Ammon's horn (tissue), 1 donor: Measurements from ENCODE around the gene ZFYVE26.
"Not testable (repeated sequence)": the region's sequence is repeated elsewhere in the genome, so short reads cannot be mapped to it uniquely, and the experiment has no call there.

Source experiments
- DNase-seq: peaks from one replicate; pipeline ENCODE4 v3.0.0-alpha.2; 2016; ENCODE audit warnings: low spot score

The ZFYVE26 gene

DNA sequence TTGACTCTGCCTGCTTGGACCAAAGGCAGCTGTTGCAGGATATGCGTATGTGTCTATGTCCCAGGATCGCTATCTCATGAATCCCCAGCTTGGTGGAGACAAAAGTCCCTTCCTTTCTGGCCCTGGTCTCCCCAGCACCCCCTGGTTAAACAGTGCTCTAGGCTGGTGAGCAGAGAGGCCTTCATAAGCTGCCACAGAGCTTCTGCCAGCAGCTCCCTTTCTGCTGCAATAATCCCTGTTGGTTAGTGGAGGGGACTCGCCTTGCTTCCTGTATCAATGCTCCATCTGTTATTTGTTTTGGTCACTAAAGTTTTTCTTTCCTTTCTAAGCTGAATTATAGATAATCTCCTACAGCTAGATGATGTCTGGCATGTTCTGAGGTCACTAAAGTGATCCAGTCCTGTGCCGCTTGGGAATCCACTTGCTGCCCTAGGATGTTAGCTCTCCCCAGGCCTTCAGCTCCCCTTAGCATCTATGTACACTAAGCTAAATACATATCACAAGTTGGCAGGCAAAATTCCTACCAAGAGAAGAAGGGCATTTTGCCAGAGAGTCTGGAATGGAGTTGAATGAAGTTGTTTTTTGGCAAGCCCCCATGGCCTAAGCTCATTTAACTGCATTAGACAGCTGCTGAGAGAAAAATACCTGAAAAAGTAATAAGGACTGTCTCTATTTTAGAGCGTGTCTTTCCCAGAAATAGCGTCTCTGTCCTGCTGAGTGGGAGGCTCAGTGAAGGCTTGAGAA lies 66.9 kb downstream of the ZFYVE26 start:
- peak; percentile 5 for DNase-seq

DNA sequence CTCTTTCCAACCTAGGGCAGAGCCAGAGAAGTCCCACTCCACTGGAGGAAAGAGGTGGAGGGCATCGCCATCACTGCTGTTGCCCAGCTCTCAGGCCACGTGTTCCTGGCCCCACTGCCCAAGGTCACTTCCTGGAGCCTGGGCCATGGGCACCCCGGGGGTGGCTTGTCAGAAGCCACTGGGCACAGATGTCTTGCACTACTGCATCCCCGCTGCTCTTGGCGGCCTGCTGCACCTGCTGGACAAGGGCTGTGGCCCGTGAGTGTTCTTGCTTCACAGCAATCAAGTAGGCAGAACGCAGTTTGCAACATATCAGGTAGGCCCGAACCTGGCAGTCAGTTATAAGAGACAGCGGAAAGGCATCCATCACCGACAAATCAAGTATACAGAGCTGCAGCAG lies 68.1 kb downstream of the ZFYVE26 start:
- no peak for DNase-seq

DNA sequence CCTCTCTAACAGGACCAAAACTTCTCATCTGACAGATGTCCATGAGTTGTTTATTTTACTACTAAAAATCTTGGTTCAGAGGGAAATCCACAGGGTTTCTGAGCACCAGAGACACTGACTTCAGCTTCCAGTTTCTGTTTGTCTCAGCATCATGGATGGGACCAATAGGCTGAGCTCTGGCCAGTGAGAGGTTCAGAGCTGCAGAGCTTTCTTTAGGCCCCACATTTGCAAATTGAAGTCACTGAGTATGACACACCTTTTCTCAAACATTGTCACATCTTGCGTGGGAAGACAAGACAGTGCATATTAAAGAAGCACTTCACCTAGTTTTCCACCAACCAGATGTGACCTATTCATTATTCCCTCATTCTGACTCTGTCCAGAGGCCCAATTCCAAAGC lies 69.5 kb downstream of the ZFYVE26 start:
- DNase-seq, result no peak

DNA sequence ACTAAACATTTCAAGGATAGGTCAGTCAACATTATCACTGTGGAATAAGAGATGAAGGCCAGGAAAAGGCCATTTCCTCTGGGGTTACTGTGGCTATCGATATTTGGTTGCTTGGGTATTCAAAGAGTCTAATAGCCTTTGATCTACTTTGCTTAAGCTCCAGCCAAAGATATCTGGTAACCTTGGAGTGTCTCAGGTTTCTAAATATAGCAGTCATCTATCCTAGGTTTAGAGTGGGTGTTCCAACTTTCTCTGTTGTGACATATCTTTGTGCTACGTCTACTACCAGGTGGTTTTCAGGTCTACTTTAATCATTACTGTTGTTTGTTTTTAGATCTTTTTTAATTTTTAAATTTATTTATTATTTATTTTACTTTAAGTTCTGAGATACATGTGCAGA lies 72.3 kb downstream of the ZFYVE26 start:
- DNase-seq, result no peak

DNA sequence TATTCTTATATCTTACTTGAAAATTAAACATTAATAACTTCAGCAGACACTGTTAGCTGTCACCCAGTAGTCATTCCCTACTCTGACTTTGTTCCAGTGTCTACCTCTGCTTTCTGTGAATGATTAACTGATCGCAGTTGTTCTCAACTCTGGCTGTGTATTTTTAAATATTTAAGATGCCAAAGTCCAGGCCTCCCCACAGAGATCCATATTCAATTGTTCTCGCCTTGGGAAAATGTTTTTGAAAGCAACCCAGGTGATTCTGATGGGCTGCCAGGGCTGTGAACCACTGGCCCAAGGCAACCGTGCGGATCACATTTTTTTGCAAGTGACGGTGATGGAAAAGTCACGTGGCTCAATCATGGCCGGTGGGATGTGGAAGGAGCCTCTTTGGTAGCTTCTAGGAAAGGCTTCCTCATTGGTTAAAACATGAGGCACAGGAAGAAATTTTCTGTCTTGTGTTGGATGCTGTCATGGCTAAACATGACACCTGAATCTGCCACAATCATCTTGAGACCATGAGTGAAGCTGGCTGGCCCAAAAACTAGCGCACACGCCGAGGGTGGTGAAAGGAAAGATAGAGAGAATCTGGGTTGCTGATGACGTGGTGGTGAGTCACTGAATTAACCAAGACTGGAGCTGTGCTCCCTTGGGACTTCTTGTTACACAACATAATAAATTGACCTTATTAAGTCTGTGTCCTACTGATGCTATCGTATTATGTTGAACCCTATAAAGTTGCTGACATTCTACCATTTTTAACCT lies 77.5 kb downstream of the ZFYVE26 start:
- DNase-seq, result no peak

DNA sequence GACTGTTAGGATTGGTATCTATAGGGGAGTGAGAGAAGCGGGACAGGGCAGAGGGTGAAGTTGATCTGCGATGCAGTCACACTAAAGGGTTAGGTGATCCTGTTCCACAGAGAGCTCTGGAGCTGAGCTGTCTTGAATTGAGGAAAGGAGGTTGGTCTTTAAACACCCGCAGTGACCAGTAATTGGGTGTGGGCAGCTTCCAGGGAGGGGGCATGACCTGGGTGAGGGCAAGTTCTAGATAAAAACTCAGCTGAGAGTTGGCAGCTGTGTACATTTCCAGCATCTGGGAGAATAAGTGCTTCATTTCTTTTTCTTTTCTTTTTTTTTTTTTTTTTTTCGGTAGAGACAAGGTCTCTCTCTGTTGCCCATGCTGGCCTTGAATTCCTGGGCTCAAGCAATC lies 79.6 kb downstream of the ZFYVE26 start:
- no peak for DNase-seq

DNA sequence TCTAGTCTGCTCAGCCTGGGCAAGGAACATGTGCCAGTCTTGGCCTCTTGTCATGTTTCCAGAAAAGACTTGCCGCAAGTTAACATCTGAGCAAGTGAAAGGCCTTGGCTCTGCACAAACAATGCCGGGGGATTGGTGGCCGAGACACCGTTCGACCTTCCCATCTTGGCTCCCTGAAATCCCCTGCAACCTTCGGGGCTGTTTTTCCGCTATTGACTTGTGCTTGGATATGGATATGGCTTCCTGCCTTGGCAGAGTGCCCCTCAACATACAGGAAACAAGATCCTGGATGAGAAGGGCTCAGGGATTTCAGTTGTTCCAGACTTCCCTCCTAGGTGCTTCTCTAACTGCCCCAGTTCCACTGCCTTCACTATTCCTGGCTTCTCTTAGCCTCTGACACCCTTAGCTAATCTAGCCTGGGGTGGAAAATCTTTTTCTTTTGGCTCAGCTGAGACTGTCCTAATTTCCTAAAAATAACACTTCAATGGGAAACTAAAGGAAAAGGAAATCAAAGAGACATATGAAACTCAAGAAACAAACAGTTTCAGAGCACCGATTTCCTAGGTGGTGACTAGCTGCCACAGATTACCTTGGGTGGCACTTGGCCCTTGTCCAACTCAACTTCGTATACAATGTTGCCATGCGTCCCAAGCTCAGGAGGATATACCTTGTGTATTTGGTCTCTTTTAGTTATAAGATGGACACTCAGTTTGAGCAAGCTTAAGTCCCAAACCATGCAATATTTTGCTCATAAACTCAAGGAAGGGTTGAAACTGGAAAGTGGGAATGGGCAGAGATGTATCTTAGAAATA lies 80.8 kb downstream of the ZFYVE26 start:
- no peak for DNase-seq

DNA sequence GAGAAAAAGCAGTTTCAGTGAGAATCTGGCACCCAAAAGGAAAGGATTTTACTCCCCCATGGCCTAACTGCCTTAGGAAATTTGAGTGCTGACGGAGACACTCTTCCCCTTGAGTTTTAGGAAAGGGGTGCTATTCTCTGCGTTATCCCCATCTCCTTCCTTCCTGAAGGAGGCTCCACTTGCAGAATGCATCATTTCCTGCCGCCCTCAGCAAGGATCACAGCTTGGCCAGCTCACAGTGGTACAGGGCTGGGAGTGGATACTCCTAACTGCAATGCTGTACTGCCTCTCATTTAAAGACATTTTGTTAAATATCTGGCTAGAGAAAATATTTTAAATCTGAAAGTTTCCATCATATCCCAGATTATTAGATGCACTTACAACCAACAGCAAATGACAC lies 81.7 kb downstream of the ZFYVE26 start:
- no peak for DNase-seq

DNA sequence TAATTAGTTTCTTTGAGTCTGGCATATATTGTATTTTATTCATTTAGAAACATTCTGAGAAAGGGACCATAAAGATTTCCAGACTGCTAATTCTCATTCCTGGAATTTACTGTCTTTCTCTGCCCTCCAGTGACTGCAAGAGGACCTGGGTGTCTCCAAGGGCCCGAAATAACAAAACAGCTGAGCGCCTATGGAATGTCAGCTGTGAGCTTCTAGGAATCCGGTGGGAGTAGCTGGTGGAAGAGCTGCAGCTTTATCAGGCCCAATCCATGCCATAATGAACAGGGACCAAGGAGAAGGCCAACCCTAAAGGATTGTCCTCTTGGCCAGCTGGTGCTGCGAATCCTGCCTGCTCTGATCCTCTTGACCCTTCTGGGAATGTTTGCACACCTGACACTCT lies 82.8 kb downstream of the ZFYVE26 start:
- DNase-seq, result no peak

DNA sequence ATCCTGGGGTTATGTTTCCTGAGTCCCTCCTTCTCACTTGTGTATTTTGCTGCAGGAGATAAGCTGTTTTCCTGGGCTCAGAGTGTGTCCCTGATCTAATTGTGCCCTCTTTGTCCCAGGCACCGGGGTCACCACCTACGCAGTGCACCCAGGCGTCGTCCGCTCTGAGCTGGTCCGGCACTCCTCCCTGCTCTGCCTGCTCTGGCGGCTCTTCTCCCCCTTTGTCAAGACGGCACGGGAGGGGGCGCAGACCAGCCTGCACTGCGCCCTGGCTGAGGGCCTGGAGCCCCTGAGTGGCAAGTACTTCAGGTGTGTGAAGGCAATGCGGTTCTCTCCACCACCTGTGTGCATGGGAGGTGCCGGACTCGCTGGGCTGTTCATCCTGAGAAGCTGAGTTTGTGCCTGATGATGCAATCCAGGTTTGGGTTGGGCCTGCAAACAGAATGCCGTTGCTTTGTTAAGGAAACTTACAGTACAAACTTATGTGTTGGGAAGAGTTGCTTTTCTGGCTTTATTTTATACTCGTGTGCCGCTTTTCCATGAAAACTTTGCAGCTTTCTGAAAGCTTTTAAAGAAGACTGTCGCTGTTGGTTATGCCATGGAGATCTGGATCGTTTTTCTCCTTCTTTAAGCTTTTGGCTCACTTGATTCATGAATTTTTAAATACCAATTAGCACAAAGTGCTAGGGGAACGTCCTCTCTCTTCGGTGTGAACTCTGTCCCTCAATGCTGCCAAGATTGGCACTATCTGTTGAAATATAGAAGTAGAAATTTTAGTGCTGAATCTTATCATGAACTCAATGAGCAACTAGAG lies 87.1 kb downstream of the ZFYVE26 start:
- no peak for DNase-seq

DNA sequence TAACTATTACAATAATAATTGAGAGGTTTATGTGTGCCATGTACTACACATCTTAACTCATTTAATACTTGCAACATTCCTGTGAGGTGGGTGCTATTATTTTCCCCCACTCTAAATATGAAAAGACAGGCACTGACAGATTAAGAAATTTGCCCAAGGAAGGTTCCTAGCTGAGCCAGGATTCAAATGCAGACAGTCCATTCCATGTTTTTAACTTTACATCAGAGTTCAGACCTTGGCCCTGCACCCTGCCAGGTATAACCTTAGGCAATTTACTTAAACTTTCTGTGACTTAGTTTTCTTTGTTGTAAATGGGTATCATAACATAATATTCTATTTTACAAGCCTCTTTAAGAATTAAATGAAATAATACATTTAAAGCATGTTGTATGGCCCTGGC lies 88.1 kb downstream of the ZFYVE26 start:
- DNase-seq, result no peak

DNA sequence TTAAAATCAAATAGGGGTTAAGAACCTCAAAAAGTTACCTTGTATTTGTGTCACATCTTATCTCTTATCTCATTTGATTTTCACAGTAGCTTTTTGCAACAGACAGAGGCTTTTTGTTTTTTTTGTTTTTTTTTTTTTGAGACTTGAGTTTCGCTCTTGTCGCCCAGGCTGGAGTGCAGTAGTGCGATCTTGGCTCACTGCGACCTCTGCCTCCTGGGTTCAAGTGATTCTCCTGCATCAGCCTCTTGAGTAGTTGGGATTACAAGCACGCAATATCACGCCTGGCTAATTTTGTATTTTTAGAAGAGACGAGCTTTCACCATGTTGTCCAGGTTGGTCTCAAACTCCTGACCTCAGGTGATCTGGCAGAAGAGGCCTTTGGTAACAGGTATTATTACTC lies 89.0 kb downstream of the ZFYVE26 start:
- DNase-seq, result no peak

DNA sequence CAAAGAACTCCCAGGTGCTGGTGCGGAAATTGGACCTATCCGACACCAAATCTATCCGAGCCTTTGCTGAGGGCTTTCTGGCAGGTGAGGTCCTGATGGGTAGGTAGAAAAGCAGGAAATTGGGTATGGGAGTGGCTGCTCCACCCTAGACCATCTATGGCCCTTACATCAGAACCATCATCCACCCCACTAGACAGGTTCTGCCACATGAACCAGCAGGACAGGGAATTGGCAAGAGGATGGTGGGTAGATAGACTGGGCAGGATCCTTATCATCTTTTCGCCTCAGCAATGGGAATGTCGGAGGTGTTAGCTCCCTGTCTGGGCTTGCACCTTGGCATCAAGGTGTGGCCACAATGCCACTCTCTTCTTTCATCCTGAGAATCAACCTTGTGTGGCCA lies 91.2 kb downstream of the ZFYVE26 start:
- no peak for DNase-seq

DNA sequence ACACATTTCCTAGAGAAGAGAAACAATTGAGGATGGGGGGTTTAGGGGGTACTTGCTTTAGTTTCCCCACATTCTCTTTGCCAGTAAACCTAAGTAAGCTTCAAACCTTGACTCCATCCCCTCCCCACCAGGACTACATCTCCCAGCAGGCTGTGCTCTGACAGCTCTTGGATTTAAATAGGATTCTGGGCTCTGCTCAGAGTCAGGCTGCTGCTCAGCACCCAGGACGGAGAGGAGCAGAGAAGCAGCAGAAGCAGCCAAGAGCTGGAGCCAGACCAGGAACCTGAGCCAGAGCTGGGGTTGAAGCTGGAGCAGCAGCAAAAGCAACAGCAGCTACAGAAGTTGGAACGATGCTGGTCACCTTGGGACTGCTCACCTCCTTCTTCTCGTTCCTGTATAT lies 94.1 kb downstream of the ZFYVE26 start:
- peak; percentile 70 for DNase-seq

DNA sequence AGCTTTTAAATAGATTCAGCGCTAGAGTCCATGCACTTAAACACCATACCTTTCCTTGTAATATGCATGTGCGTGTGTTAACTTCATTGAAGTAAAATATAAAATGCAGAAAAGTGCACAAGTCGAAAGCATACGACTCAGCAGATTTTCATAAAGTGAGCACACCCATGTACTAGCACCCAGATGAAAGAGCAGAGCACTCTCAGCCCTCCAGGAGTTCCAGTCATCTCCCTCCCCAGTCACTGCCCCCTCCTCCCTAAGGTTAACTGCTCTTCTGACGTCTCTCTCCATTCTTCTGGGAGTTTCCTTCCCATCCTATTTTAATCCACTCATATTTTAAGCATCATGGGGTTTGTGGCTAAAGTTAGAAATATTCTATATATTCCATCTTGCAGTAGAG lies 94.5 kb downstream of the ZFYVE26 start:
- DNase-seq, result no peak

DNA sequence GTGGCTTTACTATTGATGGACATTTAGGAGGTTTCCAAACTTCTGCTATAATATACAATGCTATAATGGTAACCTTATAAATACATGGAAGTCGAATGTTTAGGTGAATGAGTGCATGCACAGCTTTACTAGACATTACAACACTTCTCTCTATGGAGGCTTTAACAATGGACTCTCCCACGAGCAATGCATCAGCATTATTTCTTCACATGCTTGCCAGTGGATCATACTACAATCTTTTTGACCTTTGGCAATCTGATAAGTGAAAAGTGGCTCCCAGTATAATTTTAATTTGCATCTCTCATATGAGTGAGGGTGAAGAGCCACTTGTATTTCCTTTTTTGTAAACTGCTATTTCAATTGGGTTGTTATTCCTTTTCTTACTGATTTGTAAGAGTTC lies 96.5 kb downstream of the ZFYVE26 start:
- DNase-seq, result no peak

DNA sequence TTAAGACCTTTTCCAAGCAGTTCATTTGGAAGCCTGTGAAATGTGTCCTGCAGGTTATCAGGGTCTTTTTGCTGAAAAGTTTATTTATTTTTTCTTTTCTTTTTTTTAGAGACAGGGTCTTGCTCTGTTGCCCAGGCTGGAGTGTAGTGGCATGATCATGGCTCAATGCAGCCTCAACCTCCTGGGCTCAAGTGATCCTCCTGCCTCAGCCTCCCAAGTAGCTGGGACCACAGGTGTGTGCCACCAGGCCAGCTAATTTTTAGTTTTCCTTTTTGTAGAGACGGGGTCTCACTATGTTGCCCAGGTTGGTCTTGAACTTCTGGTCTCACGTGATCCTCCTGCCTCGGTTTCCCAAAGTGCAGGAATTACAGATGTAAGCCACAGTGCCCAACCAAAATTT lies 97.0 kb downstream of the ZFYVE26 start:
- not testable (repeated sequence) for DNase-seq

DNA sequence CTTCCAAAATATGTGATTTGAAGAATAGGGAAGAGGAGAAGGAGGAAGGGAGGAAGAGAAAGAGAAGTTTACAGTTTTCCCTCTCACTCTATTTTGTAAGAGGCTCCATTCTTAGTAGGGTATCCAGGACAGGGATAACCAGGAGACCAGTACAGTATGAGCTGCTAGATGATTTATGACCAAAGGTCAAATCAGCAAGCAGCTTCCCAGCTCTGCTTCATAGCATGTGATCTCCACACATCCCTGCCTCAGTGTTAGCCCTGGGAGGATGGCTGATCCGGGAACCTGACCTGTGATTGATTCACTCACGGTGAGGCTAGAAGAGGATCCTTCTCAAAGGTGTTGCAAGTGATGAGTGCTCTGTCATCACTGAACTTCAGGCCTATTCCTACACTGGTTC lies 98.1 kb downstream of the ZFYVE26 start:
- DNase-seq, result no peak

DNA sequence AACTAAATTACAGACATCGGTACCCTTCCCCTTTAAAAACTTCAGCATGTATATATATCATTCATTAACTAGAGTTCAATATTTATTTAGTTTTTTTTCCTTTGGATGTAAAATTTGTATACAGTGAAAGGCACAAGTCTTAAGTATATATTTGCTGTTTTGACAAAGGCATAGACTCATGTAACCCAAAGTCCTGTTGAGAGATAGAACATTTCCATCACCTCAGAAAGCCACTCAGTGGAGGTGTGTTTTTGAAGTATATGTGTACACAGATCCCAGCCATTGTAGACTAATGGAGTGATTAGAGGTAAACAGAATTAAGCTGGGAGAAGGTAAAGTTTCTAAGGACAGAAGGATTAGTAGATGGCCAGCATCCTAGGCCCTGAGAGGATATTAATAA lies 99.3 kb downstream of the ZFYVE26 start:
- no peak for DNase-seq

DNA sequence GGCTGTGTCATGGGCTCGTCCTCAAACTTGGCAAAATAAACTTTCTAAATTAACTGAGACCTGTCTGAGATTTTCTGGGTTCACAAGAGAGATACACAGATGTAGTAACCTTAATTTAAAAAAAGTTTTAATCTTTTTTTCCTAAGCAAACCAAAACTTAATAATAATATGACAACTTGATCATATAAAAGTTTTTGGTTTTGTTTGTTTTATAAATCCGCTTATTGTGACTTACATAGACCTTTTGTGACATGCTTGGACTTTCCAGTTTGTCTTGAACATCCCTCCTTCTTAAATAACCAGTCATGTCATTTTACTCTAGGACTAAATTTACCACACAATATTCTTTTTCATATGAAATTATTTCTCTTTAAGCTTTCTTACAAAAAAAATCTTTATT lies 106.2 kb downstream of the ZFYVE26 start:
- DNase-seq, result no peak

DNA sequence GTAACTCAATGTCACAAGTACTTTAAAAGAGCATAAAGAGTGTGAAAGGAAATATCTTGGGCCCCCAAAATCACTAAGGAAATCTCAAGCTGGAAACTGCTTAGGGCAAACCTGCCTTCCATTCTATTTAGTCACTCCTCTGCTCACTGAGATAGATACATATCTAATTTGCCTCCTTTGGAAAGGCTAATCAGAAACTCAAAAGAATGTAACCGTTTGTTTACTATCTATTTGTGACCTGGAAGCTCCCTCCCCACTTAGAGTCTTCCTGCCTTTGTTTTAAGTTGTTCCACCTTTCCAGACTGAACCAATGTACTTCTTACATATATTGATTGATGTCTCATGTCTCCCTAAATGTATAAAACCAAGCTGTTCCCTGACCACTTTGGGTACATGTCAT lies 106.6 kb downstream of the ZFYVE26 start:
- not testable (repeated sequence) for DNase-seq

DNA sequence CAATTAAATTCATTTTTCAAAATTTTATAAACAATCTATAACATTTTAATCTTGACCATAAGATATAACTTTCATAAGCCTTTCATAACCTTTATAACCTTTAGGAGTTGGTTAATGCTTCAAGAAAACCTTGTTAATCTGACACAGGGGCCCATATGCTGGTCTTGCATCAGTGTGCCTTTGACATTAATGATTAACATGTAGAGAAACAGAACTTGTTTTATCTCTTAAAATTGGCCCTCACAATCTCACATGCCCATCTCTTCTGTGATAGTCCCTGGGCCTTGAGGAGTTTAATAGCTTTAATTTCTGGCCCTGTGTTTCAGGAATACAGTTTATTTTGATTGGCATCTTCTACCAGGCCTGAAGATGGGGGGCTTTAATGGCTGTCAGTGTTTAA lies 107.0 kb downstream of the ZFYVE26 start:
- not testable (repeated sequence) for DNase-seq
